ENCODE measurements around the gene IER5L.
A peak's percentile ranks its signal among the peaks of the same experiment; 100 is the strongest.
"Not testable (repeated sequence)": the region's sequence is repeated elsewhere in the genome, so short reads cannot be mapped to it uniquely, and the experiment has no call there.

IER5L gene

GRCh38 chr9:129140397-129141065 is 37.5 kb downstream of the IER5L start:
- DNase-seq (ENCODE audit: low read depth in 2 of 3, low spot score in 1 of 3) = peak in 2 of 3 donors; percentile 10 to 26

DNA sequence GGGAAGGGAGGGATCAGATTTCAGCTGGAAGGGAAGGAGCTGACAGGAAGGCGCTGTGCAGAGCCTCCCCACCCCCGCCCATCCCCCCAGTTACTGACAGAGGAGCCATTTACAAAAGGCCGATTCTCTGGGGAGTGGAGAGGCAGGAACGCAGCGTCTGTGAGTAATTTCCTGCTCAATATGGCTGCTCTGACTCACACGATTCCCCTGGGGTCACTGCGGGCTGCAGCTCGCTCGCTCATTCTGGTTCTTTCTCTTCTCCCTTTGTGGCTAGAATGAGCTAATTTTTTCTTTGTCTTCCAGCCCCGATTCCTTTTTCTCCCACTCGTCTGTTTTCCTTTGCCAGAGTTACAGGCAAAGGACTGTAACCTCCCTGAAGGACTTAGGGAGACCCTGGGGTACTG is 38.1 kb downstream of the IER5L start:
- DNase-seq (ENCODE audit: low read depth in 2 of 3, low spot score in 1 of 3) = peak; percentile 72 to 74 (median 74)

DNA sequence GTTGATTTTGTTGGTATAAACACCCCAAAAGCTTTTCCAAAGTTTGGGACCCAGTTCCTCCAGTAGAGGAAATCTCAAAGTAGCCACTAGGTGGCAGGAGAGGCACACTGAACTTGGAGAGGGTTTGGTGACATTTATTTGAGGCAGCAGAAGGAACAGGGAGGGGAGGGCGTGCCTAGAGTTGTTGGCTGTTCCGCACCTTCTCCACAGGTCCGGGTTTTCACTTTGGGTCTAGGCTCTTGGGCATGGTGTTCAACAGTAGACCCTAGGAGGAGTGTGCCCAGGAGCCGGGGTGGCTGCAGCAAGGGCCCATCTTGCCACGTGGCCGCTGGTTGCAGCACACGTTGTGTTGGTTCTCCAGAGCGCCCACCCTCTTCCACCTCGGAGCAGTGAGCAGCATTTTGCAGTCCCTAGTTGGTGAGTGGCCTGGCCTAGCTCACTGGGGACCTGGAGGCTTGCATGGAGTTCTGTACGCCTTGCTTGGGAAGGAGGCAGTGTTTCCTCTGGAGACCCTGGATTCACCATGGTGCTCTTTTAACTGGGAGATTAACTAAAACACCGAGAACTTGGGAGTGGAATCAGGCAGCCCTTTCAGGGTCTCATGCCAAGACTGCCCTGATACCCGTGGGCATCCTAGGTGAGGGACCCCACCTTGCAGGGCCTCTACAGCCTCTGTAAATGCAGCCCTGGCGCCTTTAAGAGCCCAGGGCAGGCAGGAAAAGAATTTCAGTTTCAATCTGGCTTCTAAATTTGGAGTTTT is 38.6 kb downstream of the IER5L start:
- peak; percentile 61 to 90 (median 61) for DNase-seq (ENCODE audit: low read depth in 2 of 3, low spot score in 1 of 3)

DNA sequence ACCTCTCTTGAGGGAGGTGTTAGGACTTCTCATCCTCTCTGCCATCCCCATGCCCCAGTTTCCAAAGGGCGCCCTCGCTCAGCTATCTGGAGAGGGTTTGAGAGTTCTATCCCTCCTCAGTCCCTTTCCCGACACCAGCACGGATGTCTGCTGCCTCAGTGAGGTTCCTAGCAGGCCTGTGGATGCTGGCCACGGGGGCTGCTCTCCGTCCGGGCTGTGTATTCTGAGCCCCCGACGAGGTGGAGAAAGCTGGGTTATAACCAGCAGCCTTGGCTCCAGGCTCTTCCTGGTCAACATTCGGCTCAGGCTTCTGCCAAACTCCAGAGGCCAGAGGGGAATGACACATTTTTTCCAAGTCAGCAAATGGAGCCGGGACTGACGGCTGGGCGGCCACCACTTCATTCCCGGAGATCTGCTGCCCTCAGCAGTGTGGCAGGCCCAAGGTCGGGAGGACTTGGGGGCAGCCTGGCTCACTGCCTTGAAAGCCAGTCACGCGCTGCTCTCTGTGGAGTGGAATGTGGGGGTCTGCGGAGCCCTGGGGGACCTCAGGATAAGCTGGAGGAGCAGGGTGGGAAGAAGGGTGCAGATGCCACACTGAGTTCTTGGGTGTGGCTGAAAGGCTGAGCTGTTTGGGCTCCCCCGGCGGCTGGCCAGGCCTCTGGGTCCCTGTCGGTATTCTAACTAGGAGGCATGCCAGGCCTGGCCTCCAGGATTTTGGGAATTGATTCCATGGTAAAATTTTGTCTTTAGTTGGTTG is 39.4 kb downstream of the IER5L start:
- DNase-seq (ENCODE audit: low read depth in 2 of 3, low spot score in 1 of 3) = no peak

- no peak for DNase-seq (ENCODE audit: low read depth in 2 of 3, low spot score in 1 of 3)
Measured at GRCh38 chr9:129138144-129138462, 40.0 kb downstream of the IER5L start.

DNA sequence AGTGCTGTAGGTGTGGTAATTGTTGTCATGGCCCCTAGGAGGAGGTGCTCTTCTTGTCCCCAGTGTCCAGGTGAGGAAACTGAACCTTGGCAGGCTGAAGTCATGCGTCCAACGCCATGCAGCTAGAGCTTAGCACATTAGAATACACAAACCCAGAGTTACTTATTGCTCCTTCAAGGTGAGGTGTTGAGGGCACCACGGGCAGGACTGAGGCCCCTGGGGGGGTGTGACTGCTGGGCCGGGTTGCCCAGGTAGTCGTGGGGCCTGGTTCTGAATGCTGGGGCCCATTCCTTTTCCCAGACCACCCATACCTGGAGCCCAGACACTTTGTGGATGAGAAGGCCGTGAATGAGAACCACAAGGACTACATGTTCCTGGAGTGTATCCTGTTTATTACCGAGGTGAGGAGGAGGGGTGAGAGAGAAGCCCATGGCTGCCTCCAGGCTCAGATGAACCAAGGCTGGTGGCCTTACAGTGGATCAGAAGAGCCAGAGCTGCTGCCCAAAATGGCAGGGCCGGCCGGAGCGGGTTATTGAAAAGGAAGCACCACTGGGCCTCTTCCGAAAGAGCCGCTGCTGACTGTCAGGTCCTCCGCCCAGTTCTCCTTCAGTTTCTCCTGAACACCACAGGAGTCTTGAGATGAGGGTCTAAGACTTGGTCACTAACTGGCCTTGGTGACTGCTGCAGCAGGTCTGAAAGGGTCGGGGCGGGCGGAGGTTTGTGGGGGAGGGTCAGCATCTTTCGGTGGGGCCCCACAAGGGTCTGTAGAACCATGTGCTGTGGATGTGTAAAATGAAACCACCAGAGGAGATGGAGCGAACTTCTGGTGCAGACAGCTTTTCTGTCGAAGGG is 40.5 kb downstream of the IER5L start:
- no peak for DNase-seq (ENCODE audit: low read depth in 2 of 3, low spot score in 1 of 3)

DNA sequence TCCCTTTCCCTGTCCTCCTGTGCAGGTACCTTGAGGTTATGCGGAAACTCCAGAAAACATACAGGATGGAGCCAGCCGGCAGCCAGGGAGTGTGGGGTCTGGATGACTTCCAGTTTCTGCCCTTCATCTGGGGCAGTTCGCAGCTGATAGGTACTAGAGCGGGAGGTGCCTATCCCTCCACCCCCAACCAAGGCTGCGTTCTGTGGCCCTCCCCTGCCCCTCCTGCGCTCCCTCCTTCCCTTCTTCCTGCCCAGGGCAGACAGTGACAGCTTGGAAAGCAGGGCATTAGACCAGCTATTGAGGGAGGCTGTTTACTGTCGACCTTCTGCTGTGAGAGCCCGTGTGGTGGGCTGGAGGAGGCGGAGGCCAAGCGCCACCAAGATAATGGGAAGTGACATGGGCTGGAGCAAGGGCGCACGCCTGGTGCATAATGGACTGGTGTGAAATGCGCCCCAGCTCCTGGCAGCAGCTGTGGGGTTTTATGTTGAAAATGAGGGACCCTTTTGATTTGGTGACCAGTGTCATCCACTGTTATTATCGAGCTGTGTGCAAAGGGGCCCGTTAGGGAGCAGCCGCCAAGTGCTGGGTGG is 41.5 kb downstream of the IER5L start:
- DNase-seq (ENCODE audit: low read depth in 2 of 3, low spot score in 1 of 3) = no peak

- DNase-seq (ENCODE audit: low read depth in 2 of 3, low spot score in 1 of 3) = no peak
Measured at GRCh38 chr9:129135476-129135875, 42.6 kb downstream of the IER5L start.

- no peak for DNase-seq (ENCODE audit: low read depth in 2 of 3, low spot score in 1 of 3)
Measured at GRCh38 chr9:129133082-129133481, 45.0 kb downstream of the IER5L start.

DNA sequence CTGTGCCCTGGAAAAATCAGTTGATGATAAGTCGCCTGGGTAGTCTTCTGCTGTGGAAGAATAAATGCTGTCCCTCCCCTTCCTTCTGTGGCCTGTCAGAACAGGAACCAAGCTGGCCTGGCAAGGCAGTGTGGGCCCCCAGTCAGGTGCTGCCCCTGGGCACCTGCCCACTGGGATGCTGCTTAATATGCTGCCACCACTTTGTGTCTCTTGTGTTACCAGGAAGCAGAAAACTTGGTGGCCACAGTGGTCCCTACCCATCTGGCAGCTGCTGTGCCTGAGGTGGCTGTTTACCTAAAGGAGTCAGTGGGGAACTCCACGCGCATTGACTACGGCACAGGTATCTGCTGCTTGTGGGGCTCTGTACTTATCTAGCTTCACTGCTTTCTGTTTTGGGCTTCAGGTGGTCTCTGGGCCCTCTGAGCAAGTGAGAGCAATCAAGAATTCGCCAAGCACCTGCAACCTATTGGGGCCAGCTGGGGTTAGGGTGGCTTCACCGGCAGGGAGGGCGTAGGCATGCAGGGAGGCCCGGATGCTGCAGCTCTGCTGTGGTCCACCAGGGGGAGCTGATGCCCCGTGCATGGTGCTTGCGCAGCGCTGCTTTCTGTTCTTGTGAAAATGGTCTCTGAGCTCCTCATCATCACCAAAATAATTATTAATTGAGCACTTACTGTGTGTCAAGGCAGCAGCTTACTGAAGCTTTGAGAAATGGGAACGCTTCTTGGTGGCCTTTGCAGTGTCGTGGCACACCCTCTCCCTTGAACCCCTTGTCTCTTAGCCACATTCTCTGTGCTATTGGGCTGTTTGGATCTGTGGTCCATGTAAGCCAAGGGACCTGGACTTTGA is 46.5 kb downstream of the IER5L start:
- peak; percentile 74 to 87 (median 75) for DNase-seq (ENCODE audit: low read depth in 2 of 3, low spot score in 1 of 3)

- DNase-seq (ENCODE audit: low read depth in 2 of 3, low spot score in 1 of 3) = no peak
Measured at GRCh38 chr9:129130791-129131190, 47.3 kb downstream of the IER5L start.

GRCh38 chr9:129130271-129130670 is 47.8 kb downstream of the IER5L start:
- not testable (repeated sequence) for DNase-seq (ENCODE audit: low read depth in 2 of 3, low spot score in 1 of 3)

- no peak for DNase-seq (ENCODE audit: low read depth in 2 of 3, low spot score in 1 of 3)
Measured at GRCh38 chr9:129128689-129129088, 49.4 kb downstream of the IER5L start.

DNA sequence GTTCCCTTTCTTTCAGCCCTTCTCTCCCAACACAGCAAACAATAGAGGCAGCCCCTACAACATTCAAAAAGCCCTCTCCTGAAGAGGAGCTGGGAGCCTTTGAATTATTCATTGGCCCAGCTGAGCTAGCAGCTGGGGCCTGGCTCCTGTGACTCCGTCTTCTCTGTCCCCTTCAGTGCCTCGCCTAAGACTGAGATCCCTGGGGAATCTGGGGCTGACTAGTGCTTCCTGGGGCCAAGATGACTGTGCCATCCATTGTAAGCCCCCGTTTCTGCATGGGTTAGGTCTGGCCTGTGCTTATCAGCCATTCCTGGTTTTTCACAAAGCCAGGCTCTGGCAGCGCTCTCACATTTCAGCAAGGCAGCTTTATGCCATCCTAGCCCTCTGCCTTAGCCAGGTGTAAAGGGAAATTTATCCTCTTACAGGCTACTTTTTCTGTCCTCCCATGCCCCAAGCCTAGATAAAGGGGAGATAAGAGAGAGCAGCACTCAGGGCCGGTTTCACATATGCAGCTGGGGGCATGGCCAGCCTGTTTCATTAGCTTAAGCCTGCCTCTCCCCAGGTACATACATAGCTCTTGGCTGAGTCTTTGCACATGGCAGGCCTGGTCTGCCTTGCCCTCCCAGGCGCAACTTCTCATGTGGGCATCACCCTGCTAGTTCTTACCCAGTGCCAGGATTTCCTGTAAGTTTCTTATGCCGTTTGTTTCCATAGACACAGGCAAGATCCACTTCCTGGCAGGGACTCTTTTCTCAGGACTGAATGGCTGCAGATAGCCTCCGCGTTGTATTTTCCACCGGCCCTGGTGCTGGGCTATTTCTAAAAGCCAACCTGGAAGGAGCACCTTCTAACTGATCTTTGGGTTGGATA is 51.1 kb downstream of the IER5L start:
- no peak for DNase-seq (ENCODE audit: low read depth in 2 of 3, low spot score in 1 of 3)

All from stimulated activated CD4-positive, alpha-beta T cell treated with anti-CD3 and anti-CD28 coated beads, Interleukin-12 subunit alpha, Interleukin-12 subunit beta, amount 100 ng/mL, for 48 hours (primary cell).